Activated naive CD4-positive, alpha-beta T cell (primary cell): ENCODE data around the gene INVS.

Experiments
- DNase-seq, 4 experiments: peaks; one replicate each; lab custom pipeline; 2025; lab: John Stamatoyannopoulos, UW

Gene INVS

GRCh38 chr9:100340224-100340623, 241.2 kb downstream of the INVS start:
- DNase-seq: no peak

- DNase-seq: no peak
Measured at GRCh38 chr9:100341889-100342288, 242.8 kb downstream of the INVS start.

- DNase-seq: no peak
Measured at GRCh38 chr9:100346836-100347235, 247.8 kb downstream of the INVS start.

- DNase-seq: no peak
Measured at GRCh38 chr9:100350188-100350587, 251.1 kb downstream of the INVS start.
